ENCODE data around the gene UBTD2.
A peak's percentile ranks its signal among the peaks of the same experiment; 100 is the strongest.
"Not testable (repeated sequence)": the region's sequence is repeated elsewhere in the genome, so short reads cannot be mapped to it uniquely, and the experiment has no call there.

The UBTD2 gene

GRCh38 chr5:172283020-172283861 is at the start of gene UBTD2:
Gene UBTD2, minus strand, starts transcription at chr5:172283764. Its CDS starts 99 bp downstream, at chr5:172283665.
- H3K4me3 ChIP-seq = peak within 1 kb of the TSS; percentile 91
- TF ChIP-seq CTCF (IDR thresholded peaks at IDR 0.05) = peak; percentile 25
- DNase-seq (ENCODE audit: low spot score) = peak; percentile 85
- H3K27ac ChIP-seq = peak within 1 kb of the TSS; percentile 92 to 98

GRCh38 chr5:172326901-172327300 is 43.3 kb upstream of the UBTD2 start:
- H3K4me3 ChIP-seq; DNase-seq (ENCODE audit: low spot score); H3K27ac ChIP-seq: not testable (repeated sequence)

- H3K4me3 ChIP-seq = no peak overlapping the region
- no peak overlapping the region for H3K27ac ChIP-seq
- TF ChIP-seq CTCF (IDR thresholded peaks at IDR 0.05) = no peak
- DNase-seq (ENCODE audit: low spot score) = no peak
These were observed 41.9 kb upstream of the UBTD2 start for GRCh38 chr5:172325452-172325851.

GRCh38 chr5:172322028-172322965 is 38.7 kb upstream of the UBTD2 start:
- no peak overlapping the region for H3K27ac ChIP-seq
- DNase-seq (ENCODE audit: low spot score) = no peak
- TF ChIP-seq CTCF (IDR thresholded peaks at IDR 0.05) = no peak
- H3K4me3 ChIP-seq = no peak overlapping the region

- DNase-seq (ENCODE audit: low spot score) = no peak
- H3K4me3 ChIP-seq = no peak overlapping the region
- no peak overlapping the region for H3K27ac ChIP-seq
- TF ChIP-seq CTCF (IDR thresholded peaks at IDR 0.05) = no peak
These were observed 38.0 kb upstream of the UBTD2 start for GRCh38 chr5:172321593-172321992.

- DNase-seq (ENCODE audit: low spot score) = no peak
- peak overlapping the region; percentile 35 for H3K4me3 ChIP-seq
- no peak for TF ChIP-seq CTCF (IDR thresholded peaks at IDR 0.05)
- H3K27ac ChIP-seq = peak overlapping the region; percentile 50 to 68
These were observed 36.3 kb upstream of the UBTD2 start for GRCh38 chr5:172319708-172320441.

Data from coronary artery (tissue), 2 donors.